UCSD-AML1 (cell line): ENCODE measurements around the gene ERC1.

ENCODE experiments used
- DNase-seq: peaks from one replicate; lab custom pipeline; 2025; ENCODE audit not compliant: unreplicated experiment; lab: John Stamatoyannopoulos, UW

ERC1 gene

DNA sequence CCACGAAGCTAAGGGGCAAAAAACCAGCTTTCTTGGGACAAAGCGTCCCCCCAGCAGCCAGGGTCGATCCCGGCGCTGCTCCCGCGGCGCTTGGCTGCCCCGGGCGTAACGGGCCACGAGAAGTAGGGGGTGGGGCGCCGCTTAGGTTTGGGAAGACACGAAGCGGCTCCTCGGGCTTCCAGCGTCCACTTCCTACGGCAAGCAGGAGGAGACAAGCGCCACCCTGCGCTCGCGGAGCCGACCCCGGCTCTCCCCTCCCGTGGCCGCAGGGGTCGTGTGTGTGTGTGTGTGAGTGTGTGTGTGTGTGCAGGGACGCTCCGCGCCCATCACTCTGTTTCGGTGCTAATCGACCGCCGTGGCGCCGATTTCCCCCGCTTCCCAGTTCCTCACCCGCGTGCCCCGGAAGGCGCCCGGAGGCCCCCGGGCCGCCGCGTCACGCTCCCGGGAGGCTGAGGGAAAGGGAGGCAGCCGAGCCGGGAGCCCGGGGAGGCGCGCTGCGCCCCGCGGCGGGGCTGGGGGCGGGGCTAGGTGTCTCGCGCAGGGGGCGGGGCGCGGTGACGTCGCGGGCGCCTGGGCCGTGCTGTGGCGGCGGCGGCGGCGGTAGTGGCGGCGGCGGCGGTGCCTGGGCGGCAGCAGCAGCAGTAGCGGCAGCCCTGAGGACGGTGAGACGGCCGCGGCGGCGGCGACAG is at the start of gene ERC1:
Gene ERC1 (plus strand): TSS at position 563 of the 689 bp plus-strand sequence. CDS start 36,681 bp downstream, outside the sequence.
- peak; percentile 94 for DNase-seq

DNA sequence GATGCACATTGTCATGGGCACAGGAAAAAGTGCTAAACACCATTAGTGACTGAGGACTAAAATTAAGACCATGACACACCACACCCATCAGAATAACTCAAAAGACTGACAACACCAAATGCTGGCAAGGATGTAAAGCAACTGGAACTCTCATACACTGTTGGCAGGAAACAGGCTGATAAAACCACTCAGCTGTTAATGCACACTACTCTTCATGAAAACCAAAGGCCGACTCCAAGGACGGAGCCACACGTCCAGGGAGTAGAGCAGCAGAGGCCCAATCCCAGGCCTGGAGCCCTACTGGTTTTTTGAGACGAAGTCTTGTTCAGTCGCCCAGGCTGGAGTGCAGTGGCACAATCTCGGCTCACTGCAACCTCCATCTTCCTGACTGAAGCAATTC is 48.0 kb upstream of the ERC1 start:
- DNase-seq: no peak

DNA sequence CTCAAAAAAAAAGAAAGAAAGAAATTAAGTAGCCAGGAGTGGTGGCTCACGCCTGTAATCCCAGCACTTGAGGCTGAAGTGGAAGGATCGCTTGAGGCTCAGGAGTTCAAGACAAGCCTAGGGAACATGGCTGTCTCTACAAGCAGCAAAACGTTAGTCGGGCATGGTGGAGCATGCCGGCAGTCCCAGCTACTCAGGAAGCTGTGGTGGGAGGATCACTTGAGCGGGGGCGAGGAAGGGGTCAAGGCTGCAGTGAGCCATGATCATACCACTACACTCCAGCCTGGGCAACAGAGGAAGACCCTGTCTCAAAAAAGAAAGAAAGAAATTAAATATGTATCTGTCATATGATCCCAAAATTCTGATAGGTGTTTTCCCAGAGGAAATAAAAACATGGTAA is 46.8 kb upstream of the ERC1 start:
- peak; percentile 44 for DNase-seq

DNA sequence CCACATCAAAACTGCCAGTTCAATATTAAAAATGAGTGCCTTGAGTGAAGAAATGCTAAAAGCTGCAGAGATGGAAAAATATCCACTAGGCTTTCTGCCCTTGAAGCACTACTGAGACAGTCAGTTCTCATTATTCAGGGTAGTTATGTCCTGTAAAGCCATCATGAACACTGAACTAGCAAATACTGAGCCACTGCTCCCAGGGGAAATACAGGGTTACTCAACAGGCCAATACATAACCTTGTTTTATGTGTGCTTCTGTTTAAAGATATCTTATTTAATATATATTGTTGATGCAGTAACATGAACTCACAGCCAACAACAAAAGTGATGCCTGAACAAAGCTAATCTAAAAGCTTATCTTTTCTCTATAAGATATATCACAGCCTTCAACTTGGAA is 44.8 kb upstream of the ERC1 start:
- no peak for DNase-seq

DNA sequence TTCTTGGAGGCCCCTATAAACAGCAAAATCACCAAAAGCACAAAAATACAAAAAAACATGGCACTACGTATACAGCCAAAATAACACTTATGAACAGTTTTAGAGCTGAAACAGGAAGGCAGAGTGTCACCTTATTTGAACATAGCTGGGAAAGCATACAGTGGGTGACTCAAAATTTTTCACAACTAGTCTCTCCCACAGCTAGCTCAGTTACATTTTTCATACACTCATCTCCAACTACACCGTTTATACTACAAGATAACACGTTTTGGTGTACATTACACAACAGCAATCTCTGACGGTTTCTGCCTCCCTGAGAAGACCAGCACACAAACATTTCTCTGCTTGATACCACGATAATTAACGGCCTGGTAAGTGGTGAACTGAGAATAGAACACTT is 44.4 kb upstream of the ERC1 start:
- DNase-seq: no peak

DNA sequence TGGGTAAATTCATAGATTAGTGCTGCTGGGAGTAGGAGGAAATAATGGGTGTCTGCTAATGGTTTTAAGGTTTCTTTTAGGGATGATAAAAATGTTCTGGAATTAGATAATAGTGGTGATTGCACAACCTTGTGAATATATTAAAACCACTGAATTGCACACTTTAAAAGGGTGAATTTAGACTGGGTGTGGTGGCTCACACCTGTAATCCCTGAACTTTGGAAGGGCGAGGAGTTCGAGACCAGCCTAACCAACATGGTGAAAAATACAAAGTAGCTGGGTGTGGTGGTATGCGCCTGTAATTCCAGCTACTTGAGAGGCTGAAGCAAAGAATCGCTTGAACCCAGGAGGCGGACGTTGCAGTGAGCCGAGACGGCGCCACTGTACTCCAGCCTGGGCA is 42.8 kb upstream of the ERC1 start:
- DNase-seq: no peak

DNA sequence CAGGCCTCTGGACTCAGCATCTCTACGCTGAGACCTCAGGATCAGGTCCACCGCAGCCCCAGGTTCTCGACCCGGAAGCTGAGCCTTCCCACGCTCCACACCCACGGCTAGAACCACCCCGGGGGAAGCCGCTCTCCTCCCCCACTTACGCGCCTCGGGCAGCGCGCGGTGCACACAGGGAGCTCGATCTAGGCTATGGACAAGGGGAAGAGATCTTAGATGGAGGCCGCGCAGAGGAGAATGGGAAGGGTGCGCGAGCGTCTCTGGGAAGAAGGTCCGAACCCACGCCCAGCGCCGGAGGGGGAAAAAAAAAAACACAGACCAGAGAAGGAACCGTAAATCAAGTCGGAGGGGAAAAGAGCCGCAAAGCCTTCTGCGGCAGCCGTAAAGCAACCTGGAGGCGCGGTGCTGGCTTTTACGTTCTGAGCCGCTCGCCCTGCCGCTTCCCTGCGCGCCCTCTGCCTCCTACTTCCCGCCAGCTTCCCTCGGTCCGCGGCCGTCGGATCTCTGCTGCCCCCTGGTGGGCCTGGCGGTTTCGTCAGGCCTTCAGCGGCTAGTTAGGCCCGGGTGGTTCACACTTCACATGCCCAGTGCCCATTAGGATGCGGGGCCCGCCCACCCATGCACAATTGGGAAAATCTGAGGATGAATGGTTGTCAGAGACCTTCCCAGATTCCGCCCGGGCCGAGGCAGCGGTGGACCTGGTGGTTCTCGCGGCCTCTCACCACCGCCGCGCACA is 41.4 kb upstream of the ERC1 start, which contains the start of gene RAD52:
Gene RAD52 (minus strand): TSS at position 242 of the 739 bp plus-strand sequence. CDS start 16,636 bp downstream, outside the sequence.
- DNase-seq: peak; percentile 98

DNA sequence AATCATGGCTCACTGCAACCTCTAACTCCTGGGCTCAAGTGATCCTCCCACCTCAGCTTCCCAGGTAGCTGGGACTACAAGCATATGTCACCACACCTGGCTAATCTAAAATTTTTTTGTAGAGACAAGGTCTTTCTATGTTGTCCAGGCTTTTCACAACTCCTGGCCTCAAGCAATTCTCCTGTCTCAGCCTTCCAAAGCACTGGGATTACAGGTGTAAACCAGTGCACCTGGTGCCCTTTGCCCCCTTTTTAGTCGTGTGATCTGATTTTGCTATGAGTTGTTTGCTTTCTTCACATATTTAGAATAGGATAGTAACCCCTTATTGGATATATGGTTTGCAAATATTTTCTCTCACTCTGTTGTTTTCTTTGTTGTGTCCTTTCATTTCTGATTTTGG is 39.8 kb upstream of the ERC1 start:
- no peak for DNase-seq

DNA sequence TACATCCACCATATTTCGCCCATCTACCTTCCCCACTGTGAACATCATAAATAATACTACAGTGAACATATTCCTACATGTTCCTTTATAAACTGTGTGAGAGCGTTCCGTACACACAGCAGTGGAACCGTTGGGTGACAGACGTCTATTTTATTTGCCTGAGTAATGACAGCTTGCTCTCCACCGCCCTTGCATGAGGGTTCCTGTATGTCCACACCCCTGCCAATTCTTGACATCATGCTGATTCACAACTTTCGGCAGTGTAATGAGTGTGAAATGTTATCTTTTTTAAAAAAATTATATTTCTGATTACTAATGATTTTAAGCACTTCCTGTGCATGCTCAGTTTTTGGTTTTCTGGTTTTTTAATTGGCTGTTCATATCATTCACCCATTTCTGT is 37.2 kb upstream of the ERC1 start:
- no peak for DNase-seq

DNA sequence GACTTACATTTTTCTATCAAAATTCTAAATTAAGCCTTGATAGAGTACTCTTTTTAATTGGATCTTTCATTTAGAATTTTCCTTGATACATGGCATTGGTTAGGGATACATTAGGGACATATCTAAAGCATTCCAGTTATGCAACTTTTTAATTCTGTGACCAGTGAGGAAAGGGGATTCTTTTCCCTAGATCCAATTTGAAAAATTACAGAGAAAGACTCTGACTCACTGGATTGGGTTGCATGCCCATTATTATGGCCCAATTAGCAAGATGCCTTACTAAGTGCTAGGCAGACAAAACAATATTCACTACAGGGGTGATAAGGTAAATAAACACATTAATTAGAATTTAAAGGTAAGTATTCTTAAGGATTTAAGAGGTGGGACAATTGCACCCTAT is 36.3 kb upstream of the ERC1 start:
- DNase-seq: no peak

DNA sequence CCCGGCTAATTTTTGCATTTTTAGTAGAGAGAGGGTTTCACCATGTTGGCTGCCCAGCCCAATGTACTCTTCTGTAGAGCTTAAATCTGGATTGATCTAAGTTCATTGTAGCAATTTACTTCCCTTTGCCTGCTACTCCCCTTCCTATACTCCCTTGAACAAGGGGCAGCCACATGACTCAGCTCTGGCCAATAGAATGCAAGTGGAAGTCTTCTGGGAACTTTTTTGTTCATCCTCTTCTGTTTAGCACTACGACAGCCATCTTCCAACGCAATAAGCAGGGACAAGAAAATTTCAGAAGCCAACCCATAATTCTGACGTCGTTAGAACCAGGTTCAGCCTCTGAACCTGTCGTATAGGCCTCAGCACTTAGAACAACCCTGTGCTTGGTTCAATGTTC is 35.1 kb upstream of the ERC1 start:
- no peak for DNase-seq

DNA sequence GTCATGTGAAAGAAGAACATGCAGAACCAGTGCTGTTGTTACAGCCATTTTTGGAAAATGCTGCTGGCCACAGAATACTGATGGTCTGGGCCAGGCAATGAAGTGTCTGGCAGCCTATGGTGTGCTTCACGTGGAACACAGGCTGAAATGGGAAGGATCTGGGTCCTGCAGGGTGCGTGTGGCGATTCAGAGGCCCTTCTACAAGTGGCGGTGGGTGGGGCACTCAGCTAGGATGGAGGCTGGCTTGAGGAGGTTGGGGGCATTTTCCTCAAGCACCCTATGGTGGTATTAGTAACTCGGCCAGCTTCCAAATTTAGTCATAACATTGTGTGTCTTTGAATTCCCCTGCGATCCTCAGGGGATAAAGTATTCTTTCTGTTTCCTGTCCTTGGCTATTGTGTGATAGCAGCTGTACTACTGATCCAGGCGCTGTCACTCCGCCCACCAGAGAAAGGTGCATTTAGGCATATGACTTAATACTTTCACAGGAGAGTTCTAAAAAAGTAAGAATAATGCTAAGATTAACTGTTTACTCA is 32.4 kb upstream of the ERC1 start:
- DNase-seq: no peak

DNA sequence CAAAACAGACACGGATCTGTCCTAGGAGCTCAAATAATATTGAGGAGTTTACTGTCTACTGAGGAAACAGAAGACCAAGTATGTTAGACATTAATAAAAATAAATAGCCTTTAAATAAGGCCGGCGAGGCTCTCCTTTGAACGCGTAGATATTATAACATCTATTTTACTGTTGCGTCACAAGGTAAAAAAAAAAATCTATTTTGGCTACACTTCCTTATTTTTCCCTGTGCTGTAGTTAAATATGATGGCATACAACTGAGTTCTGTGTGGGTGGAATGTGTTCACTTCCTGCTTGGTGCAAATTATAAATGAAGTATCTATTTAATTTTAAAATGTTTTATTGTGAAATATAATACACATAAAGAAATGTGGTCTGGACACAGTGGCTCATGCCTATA is 24.3 kb upstream of the ERC1 start:
- DNase-seq: no peak

DNA sequence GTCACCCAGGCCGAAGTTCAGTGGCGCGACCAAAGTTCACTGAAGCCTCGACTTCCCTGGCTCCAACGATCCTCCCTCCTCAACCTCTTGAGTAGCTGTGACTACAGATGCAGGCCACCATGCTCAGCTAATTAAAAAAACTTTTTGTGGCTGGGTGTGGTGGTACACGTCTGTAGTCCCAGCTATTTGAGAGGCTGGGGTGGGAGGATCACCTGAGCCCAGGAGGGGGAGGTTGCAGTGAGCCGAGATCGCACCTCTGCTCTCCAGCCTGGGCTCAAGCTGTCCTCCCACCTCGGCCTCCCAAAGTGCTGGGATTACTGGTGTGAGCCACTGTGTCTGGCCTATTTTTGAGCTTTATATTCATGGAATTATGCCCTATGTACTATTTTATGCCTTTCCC is 23.4 kb upstream of the ERC1 start:
- DNase-seq: no peak

DNA sequence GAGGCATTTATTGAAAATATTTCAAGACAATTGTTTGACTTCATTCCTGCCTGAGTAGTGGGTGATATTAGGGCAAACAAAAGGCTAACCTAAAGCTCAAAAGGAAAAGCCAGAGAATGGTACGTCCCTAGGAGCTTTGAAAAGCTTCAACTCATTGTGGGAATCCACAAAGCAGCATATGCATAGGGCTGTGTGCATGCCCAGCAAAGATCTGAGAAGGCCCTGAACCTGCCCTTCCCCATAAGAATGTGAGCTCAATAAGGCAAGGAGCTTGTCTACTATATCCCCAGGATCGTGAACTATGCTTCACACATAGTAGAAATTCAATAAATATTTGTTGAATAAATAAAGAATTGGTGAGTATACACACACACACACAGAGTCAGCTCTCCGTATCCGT is 22.5 kb upstream of the ERC1 start:
- DNase-seq: no peak

DNA sequence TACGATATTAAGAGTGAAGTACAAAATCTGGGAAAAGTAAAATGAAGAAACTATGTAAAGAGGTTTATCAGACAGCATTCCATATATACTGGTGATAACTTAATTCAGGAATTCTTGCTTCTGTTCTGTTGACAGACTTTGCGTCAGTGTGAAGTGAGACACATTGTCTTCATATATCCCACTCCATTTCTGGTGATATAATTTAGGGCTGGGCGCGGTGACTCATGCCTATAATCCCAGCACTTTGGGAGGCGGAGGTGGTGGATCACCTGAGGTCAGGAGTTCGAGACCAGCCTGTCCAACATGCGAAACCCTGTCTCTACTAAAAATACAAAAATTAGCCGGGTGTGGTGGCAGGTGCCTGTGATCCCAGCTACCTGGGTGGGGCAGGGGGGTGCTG is 21.2 kb upstream of the ERC1 start:
- no peak for DNase-seq

DNA sequence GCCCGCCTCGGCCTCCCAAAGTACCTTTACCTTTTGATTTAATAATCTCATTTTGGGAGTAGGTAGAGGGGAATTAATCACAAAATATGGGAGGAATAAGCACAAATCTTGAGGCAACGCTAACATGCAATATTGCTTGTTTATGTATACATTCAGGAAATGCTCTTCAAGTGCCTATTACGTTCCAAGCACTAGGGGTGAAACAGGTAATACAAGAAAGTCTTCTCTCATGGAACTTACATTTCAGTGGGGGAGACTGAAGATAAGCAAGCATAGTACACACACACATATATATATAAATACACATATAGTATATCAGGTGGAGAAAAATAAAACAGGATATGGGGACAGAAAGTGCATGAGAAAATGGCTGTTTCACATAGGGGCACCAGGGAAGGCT is 19.0 kb upstream of the ERC1 start:
- DNase-seq: no peak

DNA sequence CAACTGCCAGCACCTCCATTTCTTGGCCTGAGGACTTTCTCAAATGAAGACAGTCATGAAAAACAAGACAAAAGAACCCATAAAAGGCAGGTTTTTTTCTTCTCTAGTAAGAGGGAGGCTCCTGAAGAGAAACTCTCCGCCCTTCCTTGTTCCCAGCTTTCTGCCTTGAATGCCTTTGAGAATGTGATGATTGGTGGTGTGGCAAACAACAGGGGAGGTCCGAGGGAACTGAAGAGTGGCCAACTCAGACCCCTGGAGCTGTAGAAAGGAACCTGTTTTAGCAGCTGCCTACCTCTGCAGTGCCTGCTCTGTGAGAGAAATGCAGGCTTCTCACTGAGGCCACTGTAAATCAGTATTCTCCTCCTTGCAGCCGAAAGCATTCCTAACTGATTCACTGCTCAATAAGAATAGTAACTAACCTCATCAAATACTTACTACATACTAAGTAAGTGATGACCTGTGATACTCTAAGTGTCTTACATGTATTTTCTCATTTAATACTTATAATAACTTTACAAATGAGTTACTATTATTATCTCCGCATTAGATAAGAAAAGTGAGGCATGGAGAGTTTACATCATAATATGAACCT is 16.7 kb upstream of the ERC1 start:
- DNase-seq: no peak

DNA sequence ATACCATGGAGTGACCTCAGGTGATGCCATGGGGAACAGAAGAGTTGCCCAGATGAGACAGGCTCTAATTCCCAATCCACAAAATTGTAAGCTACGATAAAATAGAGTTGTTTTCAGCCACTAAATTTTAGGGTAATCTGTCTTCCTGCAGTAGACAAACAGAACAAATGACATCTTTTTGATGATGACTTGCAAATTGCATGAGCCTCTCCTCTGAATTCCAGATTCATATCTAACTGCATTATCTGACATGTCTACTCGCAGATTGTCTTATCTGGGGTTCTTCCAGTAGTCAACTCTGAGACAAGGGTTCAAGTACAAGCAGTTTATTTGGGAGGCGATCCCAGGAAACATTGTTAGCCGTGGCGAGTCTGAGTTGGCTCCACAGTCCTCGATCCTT is 14.4 kb upstream of the ERC1 start:
- no peak for DNase-seq

DNA sequence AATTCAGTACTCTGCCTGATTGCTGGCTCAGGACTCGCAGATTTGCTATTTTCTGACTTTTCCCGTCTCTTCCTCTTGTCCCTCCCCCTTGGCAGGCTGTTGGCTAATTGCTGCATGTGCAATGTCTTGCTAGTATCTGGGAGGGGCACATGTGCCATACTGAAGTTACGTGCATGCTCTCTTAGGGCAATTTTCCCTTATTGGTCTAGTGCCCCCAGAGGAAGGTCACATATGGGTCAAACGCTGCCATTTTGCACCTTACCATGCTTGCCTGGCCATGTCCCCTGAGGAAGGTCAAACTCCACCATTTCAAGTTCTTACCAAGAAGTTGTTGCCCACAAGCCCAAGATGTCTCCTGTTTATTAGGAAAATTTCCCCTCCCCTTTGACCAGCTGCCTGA is 13.9 kb upstream of the ERC1 start:
- no peak for DNase-seq

DNA sequence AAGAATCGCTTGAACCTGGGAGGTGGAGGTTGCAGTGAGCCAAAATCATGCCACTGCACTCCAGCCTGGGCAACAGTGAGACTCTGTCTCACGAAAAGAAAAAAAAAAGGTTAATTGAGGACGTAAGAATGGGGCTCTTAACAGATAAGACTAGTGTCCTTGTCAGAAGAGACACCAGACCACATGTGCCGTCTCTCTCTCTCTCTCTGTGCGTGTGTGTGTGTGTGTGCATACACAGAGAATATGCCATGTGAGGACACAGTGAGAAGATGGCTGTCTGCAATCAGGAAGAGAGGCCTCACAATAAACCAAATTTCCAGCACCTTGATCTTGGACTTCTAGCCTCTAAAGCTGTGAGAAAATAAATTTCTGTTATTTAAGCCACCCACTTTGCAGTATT is 11.7 kb upstream of the ERC1 start:
- no peak for DNase-seq

DNA sequence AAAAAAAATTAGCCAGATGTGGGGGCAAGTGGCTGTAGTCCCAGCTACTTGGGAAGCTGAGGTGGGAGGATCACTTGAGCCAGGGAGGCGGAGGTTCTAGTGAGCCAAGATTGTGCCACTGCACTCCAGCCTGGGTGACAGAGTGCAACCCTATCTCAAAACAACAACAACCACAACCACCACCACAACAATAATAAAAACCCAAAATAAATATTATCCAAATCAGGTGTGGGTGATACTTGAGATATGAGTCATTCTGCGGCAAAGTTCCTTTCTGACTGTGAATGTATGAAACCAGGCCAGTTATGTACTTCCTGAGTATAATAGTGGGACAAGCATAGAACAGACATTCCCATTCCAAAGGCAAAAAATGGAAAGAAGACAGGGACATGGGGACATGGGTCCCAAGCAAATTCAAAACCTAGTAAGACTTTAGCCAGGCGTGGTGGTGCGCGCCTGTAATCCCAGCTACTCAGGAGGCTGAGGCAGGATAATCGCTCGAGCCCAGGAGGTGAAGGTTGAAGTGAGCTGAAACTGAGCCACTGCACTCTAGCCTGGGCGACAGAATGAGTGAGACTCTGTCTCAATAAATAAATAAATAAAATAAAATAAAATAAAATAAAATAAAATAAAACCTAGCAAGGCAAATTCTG is 9.7 kb upstream of the ERC1 start:
- DNase-seq: no peak
